Endothelial cell of umbilical vein (primary cell): Measurements from ENCODE around the gene UBASH3B. TPM values are rescaled to one million over a fixed set of nuclear protein-coding genes. Genes with fewer than 3 reads are reported as not detected.

Experiments used
- BruUV-seq: library from RNA; stranded (reverse); fragments of 400-500 nt; replicated peaks from 2 replicates; lab custom pipeline; 2021; lab: Mats Ljungman, UMichigan
- CTCF ChIA-PET: fragments of 300-600, 350-600 bp; sonication (Branson Sonifier 250); formaldehyde crosslinking; loops from one replicate; lab custom pipeline; 2021; ENCODE audit warnings: antibody characterized with exemption, inconsistent platforms; lab: Charles Lee
- POLR2A ChIA-PET: fragments of 300-600, 350-600 bp; sonication (Branson Sonifier 250); formaldehyde crosslinking; loops from one replicate; lab custom pipeline; 2021; ENCODE audit warnings: antibody characterized with exemption, inconsistent platforms; lab: Charles Lee
- DNase-seq: peaks from one replicate; pipeline ENCODE4 v3.0.0-alpha.2; 2011; ENCODE audit warnings: low read depth, low spot score
- FAIRE-seq: peaks from 2 replicates; lab custom pipeline; 2011; peaks lifted over from hg19 to GRCh38; lab: Jason Lieb, UNC
- H2AFZ ChIP-seq: 2 replicates; pipeline ENCODE4 v1.6.0; 2012; ENCODE audit warnings: low read depth, low read length, control low read depth, inconsistent platforms
- H3K27ac ChIP-seq: 2 replicates; pipeline ENCODE4 v1.5.1; 2011; ENCODE audit warnings: low read depth, mild to moderate bottlenecking, control low read depth, low read length, moderate library complexity; ENCODE audit not compliant: insufficient read depth
- H3K27me3 ChIP-seq, 2 experiments: 2 replicates each; pipeline versions ENCODE4 v1.6.0 to v1.6.1; 2011; ENCODE audit warnings: low read length in 2 of 2, mixed read lengths in 1 of 2; ENCODE audit not compliant: control insufficient read depth in 2 of 2, insufficient read depth in 2 of 2
- H3K36me3 ChIP-seq, 2 experiments: 2 replicates in 1 of 2; 3 replicates in 1 of 2; pipeline ENCODE4 v1.5.1; 2011; ENCODE audit warnings: low read length in 2 of 2, mild to moderate bottlenecking in 1 of 2, moderate library complexity in 1 of 2; ENCODE audit not compliant: control insufficient read depth in 2 of 2, insufficient read depth in 2 of 2; ENCODE audit errors: extremely low read depth in 1 of 2
- H3K4me1 ChIP-seq: 3 replicates; pipeline ENCODE4 v1.5.1; 2011; ENCODE audit warnings: mild to moderate bottlenecking, low read length; ENCODE audit not compliant: control insufficient read depth, insufficient read depth; ENCODE audit errors: extremely low read depth
- H3K4me2 ChIP-seq: 2 replicates; pipeline ENCODE4 v1.6.1; 2011; ENCODE audit warnings: low read length, control low read depth, mixed read lengths; ENCODE audit not compliant: insufficient read depth
- H3K4me3 ChIP-seq, 3 experiments: fragments of 200-600 bp in 1 of 3; sonication (generic), shearing (Covaris generic) in 1 of 3; replicated peaks in 1 of 3; 2 replicates each; pipeline ENCODE4 v1.5.1; 2011 to 2016; ENCODE audit warnings: control low read depth in 3 of 3, low read length in 3 of 3, mild to moderate bottlenecking in 2 of 3, inconsistent platforms in 1 of 3, low read depth in 1 of 3, moderate library complexity in 1 of 3; ENCODE audit not compliant: insufficient read depth in 1 of 3
- H3K79me2 ChIP-seq: 2 replicates; pipeline ENCODE4 v1.6.0; 2012; ENCODE audit warnings: low read length, inconsistent platforms; ENCODE audit not compliant: control insufficient read depth, insufficient read depth
- H3K9ac ChIP-seq: replicated peaks from 2 replicates; pipeline ENCODE3; 2011; ENCODE audit warnings: low read length, control low read depth; ENCODE audit not compliant: insufficient read depth; ENCODE audit errors: extremely low read depth
- H3K9me1 ChIP-seq: replicated peaks from 3 replicates; pipeline ENCODE4 v1.6.0; 2011; ENCODE audit warnings: mild to moderate bottlenecking, low read length; ENCODE audit not compliant: control insufficient read depth, insufficient read depth; ENCODE audit errors: extremely low read depth
- H3K9me3 ChIP-seq: replicated peaks from 2 replicates; pipeline ENCODE4 v1.5.1; 2012; ENCODE audit warnings: low read length, inconsistent platforms; ENCODE audit not compliant: control insufficient read depth, insufficient read depth
- H4K20me1 ChIP-seq: replicated peaks from 2 replicates; pipeline ENCODE3; 2011; ENCODE audit warnings: mild to moderate bottlenecking, low read length; ENCODE audit not compliant: control insufficient read depth, insufficient read depth; ENCODE audit errors: extremely low read depth
- CTCF ChIP-seq, 2 donors: IDR thresholded peaks; 1 replicate in 1 of 2; 2 replicates in 1 of 2; pipeline ENCODE4 v1.5.1; 2011; ENCODE audit warnings: low read length in 2 of 2, mild to moderate bottlenecking in 2 of 2, moderate library complexity in 2 of 2, control low read depth in 1 of 2, inconsistent platforms in 1 of 2, low read depth in 1 of 2; ENCODE audit not compliant: insufficient read depth in 1 of 2; ENCODE audit errors: extremely low read depth in 1 of 2
- EZH2 ChIP-seq: IDR thresholded peaks from 2 replicates; pipeline ENCODE4 v1.6.1; 2012; ENCODE audit warnings: borderline replicate concordance, low read depth, mild to moderate bottlenecking, moderate library complexity, low read length, inconsistent platforms; ENCODE audit not compliant: severe bottlenecking
- FOS ChIP-seq: IDR thresholded peaks from 2 replicates; pipeline ENCODE4 v1.6.1; 2011; ENCODE audit warnings: mild to moderate bottlenecking, low read length, moderate library complexity, borderline replicate concordance; ENCODE audit not compliant: insufficient read depth
- GATA2 ChIP-seq: IDR thresholded peaks from 2 replicates; pipeline ENCODE4 v1.7.0; 2011; ENCODE audit warnings: low read depth, mild to moderate bottlenecking, moderate library complexity, mixed read lengths, low read length; ENCODE audit not compliant: insufficient read length, insufficient read depth
- JUN ChIP-seq: IDR thresholded peaks from 2 replicates; pipeline ENCODE4 v1.6.1; 2011; ENCODE audit warnings: borderline replicate concordance, low read depth; ENCODE audit not compliant: insufficient read length, insufficient read depth
- MAX ChIP-seq: IDR thresholded peaks from 2 replicates; pipeline ENCODE4 v1.6.1; 2011; ENCODE audit not compliant: insufficient read depth, insufficient read length
- MYC ChIP-seq: IDR thresholded peaks from one replicate; pipeline ENCODE4 v1.6.1; 2011; ENCODE audit warnings: mild to moderate bottlenecking, low read depth, low read length
- POLR2A ChIP-seq: IDR thresholded peaks from 2 replicates; pipeline ENCODE4 v1.6.1; 2012; ENCODE audit warnings: low read depth, mild to moderate bottlenecking, control low read depth, low read length
- POLR2AphosphoS5 ChIP-seq: IDR thresholded peaks from 2 replicates; pipeline ENCODE4 v1.6.1; 2012; ENCODE audit warnings: low read depth, mild to moderate bottlenecking, control low read depth, low read length, moderate library complexity; ENCODE audit not compliant: insufficient read depth
- dilution Hi-C: fragments of 300-500 bp; cut with MboI; formaldehyde crosslinking; loops from one replicate; pipeline ENCODE4 v1.15.0; 2019; ENCODE audit warnings: low sequenced_read_pairs; ENCODE audit not compliant: extremely low pct_ligation_motif_present
- intact Hi-C: fragments of 100-400 bp; cut with micrococcal nuclease; formaldehyde crosslinking; loops from one replicate; pipeline ENCODE4 v1.10.0; 2022
- polyA plus RNA-seq, 4 experiments: library from polyadenylated mRNA; depleted of rRNA in 3 of 4; stranded (reverse) in 3 of 4; unstranded in 1 of 4; fragments of >200 nt; gene quantifications; 2 replicates each; pipeline versions ENCODE4 v1.2.1 to v1.2.3, GENCODE V29; 2011 to 2012; ENCODE audit warnings: missing spikeins in 1 of 4
- total RNA-seq: library from RNA; stranded (reverse); gene quantifications from 2 replicates; pipeline ENCODE4 v1.2.3, GENCODE V29; 2021

UBASH3B gene
- total and polyA plus RNA-seq, 2 donors (not counting 3 experiments of a cell fraction or from before 2014, with no cell fraction given), result 23.7 to 38.1 TPM

- POLR2A ChIA-PET, result no interaction called here
- CTCF ChIA-PET, result interaction anchor here (1.1 to 2.0 kb wide), 7 partner anchors 9 to 196 kb away, joined by 3 to 10 read pairs (median 5); no protein-coding TSS in a partner anchor
- Histone ChIP-seq H3K79me2 (no peaks in the 10 kb centered on the region), H3K9me1 (no peaks in the 10 kb centered on the region), H3K27me3 (no peaks in the 10 kb centered on the region), H4K20me1 (no peaks in the 10 kb centered on the region), H2AFZ (no peak overlapping the region), H3K9ac (no peak overlapping the region), H3K9me3 (no peaks in the 10 kb centered on the region), H3K36me3 (no peaks in the 10 kb centered on the region), H3K4me1 (peaks cover 6% of the 10 kb centered on the region), H3K4me2 (no peak overlapping the region), H3K4me3 (no peak overlapping the region), H3K27ac (no peak overlapping the region)
- dilution Hi-C loops (no loop called here), intact Hi-C loops (no loop called here)
- no peak for DNase-seq
- no TSS peak for BruUV-seq
- TF ChIP-seq MAX (no peak), MYC (no peak), CTCF (IDR thresholded peaks at IDR 0.05; ENCODE audit: extremely low read depth in 1 of 2, insufficient read depth in 1 of 2, low read depth in 1 of 2, low read length in 2 of 2) (no peak), POLR2A (no peak), POLR2AphosphoS5 (no peak), JUN (no peak), FOS (no peak), EZH2 (no peak), GATA2 (no peak)
- FAIRE-seq, result no peak
Measured at GRCh38 chr11:122821169-122821568, 165.6 kb downstream of the UBASH3B start.
